ENCODE data around the gene NKPD1. TPM values are rescaled to one million over a fixed set of nuclear protein-coding genes. Genes with fewer than 3 reads are reported as not detected.

NKPD1 gene, protein sequence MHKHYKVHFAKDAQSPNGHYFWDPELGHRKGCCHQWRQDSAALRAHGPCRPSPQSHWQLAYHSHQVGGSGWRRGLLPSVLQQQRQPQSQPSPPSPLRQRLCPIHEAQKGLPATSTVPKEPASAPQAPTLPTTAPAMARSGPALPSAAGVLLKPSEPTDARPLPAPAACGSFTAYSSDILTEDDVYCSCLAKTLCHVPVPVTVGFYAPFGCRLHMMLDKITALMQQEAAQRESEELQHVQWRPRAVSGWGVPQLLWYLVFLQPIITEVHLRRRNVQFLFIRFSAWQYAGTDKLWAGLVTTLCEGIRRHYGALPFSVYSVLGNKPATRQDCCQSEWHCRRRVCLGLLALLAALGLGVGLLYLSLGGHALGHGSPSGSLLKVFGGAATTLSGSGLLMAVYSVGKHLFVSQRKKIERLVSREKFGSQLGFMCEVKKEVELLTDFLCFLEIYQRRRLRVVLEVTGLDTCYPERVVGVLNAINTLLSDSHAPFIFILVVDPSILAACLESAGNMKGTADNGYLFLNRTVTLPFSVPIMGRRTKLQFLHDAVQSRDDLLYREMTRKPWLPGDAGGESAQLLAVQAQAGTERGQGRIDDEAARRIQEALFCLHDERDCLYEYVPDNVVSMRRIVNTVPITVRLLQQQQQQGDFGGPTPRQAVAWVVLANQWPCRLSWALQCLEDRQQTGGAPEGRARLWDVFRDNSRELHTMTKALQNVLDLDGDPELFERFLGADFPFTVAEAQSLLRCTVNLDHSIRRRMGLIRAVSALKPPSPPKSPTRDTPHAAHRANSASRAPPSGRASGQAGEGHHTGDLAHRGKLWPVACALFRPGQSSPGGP
- total RNA-seq = under 1 TPM in 1 of 4 donors, not detected in 3; 0.16 TPM

DNA sequence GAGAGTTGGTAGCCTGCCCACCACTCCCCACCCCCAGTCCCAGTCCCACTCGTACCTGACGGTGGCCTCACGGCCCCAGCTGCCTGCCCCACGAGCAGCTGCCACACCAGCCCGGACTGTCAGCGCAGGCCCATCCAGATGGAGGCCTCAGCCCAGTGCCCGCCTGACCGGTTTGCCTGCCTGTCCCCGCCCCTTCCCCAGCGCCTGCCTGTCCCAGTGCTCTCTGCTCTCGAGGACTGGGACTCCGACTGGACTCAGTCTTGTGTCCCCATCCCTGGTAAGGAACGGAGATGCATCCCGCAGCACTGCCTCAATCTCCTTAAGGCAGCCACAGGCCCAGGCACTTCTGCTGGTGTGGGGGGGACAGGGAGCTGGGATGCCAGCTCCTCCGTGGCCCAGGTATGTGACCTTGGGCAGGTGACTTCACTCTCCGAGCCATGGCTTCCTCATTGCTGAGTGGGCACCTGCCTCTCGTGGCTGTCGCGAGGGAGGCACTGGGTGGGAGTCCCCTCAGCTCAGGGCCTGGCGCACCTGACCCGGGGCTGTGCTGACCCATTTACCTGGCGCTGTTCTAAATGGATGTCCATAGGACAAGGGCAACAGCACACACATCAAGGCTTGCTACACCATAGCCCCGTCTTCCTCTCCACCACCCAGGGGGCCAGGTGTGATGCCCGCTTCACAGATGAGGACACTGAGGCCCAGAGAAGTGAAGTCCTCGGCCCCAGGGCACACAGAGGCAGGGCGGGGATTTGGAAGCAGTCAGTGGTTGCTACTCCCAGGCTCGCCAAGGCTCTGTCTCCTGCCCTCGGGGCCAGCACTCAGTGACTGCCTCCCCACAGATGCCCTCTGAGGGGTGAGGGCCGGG, at the start of gene NKPD1:
Gene NKPD1, minus strand, starts transcription at position 113 of the 868 bp plus-strand sequence. CDS start 832 bp downstream, outside the sequence.
- Histone ChIP-seq H3K27ac (no peak within 1 kb of the TSS), H3K4me3 (no peak within 1 kb of the TSS), H3K9me3 (no peaks in the 10 kb centered on the region), H3K4me1 (no peaks in the 10 kb centered on the region), H3K36me3 (no peaks in the 10 kb centered on the region), H3K27me3 (peaks cover 31 to 36% (median 34%) of the 10 kb centered on the region in 3 donors)
- intact Hi-C loops (cut with DNase I; ENCODE audit: low total_unique reads) = loop anchor here (5.0 kb wide), 1 partner anchor 86 kb away; the partner anchor contains the start of gene EXOC3L2
- ATAC-seq (no peak), DNase-seq (no peak)
- in situ Hi-C loops (cut with MboI; ENCODE audit: low sequenced_read_pairs in 4 of 4) = no loop called here
- TF ChIP-seq POLR2A (IDR thresholded peaks at IDR 0.05) = no peak

DNA sequence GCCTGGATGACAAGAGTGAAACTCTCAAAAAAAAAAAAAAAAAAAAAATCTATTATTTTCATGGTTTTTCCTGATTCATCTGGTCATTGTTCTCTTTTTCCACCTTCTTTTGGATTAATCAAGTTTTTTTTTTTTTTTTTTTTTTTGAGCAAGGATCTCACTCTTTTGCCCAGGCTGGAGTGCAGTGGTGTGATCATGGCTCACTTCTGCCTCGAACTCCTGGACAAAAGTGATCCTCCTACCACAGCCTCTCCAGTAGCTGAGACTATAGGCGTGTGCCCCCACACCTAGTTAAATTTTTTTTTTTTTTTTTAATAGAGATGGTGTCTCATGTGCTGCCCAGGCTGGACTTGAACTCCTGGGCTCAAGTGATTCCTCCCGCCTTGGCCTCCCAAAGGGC, 45.5 kb upstream of the NKPD1 start:
- no peak overlapping the region for H3K27ac ChIP-seq
- no peaks in the 10 kb centered on the region for H3K36me3 ChIP-seq
- DNase-seq (no peak), ATAC-seq (no peak)
- no peaks in the 10 kb centered on the region for H3K9me3 ChIP-seq
- no peak for TF ChIP-seq POLR2A (IDR thresholded peaks at IDR 0.05)
- TF ChIP-seq, protein P1, sequence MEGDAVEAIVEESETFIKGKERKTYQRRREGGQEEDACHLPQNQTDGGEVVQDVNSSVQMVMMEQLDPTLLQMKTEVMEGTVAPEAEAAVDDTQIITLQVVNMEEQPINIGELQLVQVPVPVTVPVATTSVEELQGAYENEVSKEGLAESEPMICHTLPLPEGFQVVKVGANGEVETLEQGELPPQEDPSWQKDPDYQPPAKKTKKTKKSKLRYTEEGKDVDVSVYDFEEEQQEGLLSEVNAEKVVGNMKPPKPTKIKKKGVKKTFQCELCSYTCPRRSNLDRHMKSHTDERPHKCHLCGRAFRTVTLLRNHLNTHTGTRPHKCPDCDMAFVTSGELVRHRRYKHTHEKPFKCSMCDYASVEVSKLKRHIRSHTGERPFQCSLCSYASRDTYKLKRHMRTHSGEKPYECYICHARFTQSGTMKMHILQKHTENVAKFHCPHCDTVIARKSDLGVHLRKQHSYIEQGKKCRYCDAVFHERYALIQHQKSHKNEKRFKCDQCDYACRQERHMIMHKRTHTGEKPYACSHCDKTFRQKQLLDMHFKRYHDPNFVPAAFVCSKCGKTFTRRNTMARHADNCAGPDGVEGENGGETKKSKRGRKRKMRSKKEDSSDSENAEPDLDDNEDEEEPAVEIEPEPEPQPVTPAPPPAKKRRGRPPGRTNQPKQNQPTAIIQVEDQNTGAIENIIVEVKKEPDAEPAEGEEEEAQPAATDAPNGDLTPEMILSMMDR (IDR thresholded peaks at IDR 0.05 in 4 of 5, conservative IDR thresholded peaks at IDR 0.05 in 1 of 5) = no peak
- H3K4me1 ChIP-seq = no peaks in the 10 kb centered on the region
- no peak overlapping the region for H3K4me3 ChIP-seq
- intact Hi-C loops (cut with DNase I; ENCODE audit: low total_unique reads) (no loop called here), in situ Hi-C loops (cut with MboI; ENCODE audit: low sequenced_read_pairs in 4 of 4) (no loop called here)
- no peaks in the 10 kb centered on the region for H3K27me3 ChIP-seq

DNA sequence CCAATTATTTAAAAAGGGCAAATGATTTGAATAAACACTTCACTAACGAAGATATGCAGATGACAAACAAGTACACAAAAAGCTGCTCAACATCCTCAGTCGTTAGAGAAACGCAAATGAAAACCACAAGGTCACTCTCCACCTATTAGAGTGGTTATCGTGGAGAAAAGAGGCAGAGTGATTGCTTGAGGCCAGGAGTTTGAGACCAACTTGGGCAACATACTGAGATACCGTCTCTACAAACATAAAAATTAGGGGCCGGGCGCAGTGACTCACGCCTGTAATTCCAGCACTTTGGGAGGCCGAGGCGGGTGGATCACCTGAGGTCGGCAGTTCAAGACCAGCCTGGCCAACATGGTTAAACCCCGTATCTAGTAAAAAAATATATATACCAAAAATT, 45.0 kb upstream of the NKPD1 start:
- ATAC-seq = no peak
- no peak for DNase-seq
- in situ Hi-C loops (cut with MboI; ENCODE audit: low sequenced_read_pairs in 4 of 4) = no loop called here
- Histone ChIP-seq H3K9me3 (no peaks in the 10 kb centered on the region), H3K27ac (no peak overlapping the region), H3K27me3 (no peaks in the 10 kb centered on the region), H3K4me3 (no peak overlapping the region), H3K36me3 (no peaks in the 10 kb centered on the region), H3K4me1 (no peaks in the 10 kb centered on the region)
- TF ChIP-seq POLR2A (IDR thresholded peaks at IDR 0.05) = no peak
- TF ChIP-seq, protein P1 (IDR thresholded peaks at IDR 0.05 in 4 of 5, conservative IDR thresholded peaks at IDR 0.05 in 1 of 5) = no peak
- intact Hi-C loops (cut with DNase I; ENCODE audit: low total_unique reads) = no loop called here

DNA sequence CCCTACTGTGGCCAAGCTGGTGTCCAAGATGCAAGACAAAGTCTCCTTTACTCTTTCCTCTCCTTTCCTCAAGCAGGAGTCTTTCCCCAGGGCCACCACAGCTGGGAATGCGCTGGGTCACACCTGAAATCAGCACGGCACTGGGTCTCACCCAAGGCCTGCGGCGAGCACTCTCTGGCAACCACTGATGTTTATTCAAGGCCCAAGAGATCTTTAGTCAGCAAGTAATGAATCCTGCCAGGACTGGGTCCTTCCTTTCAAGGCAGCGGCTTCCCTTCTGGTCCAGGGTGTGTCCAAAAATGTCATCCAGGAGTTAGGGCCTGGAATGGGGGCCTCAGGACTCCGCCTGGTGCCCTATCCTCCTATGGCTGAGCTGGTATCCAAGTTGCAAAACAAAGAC, 41.9 kb upstream of the NKPD1 start:
- no peak for DNase-seq
- intact Hi-C loops (cut with DNase I; ENCODE audit: low total_unique reads) = no loop called here
- in situ Hi-C loops (cut with MboI; ENCODE audit: low sequenced_read_pairs in 4 of 4) = loop anchor here in 1 of 4 donors (5.0 kb wide), 1 partner anchor 35 kb away; no protein-coding TSS in a partner anchor

More for the DNA sequence above, 41.9 kb upstream of the NKPD1 start:
- H3K4me1 ChIP-seq = no peaks in the 10 kb centered on the region
- no peaks in the 10 kb centered on the region for H3K27me3 ChIP-seq
- no peak for ATAC-seq
- no peaks in the 10 kb centered on the region for H3K36me3 ChIP-seq
- TF ChIP-seq POLR2A (IDR thresholded peaks at IDR 0.05) = no peak
- TF ChIP-seq, protein P1 (IDR thresholded peaks at IDR 0.05 in 4 of 5, conservative IDR thresholded peaks at IDR 0.05 in 1 of 5) = no peak
- H3K9me3 ChIP-seq = no peaks in the 10 kb centered on the region
- H3K4me3 ChIP-seq = no peak overlapping the region
- H3K27ac ChIP-seq = no peak overlapping the region

Measured in gastrocnemius medialis (tissue), 4 donors.